OCI-LY7 (cell line): ENCODE results near the gene METTL1.

Experiments used
- EZH2phosphoT487 ChIP-seq: fragments of 200-600 bp; sonication (generic); IDR thresholded peaks from 2 replicates; pipeline ENCODE4 v1.6.1; 2018; ENCODE audit warnings: low read depth, borderline replicate concordance, mild to moderate bottlenecking, mixed run types, antibody characterized with exemption, low read length, moderate library complexity, mixed read lengths
- TF ChIP-seq, protein P1 (sequence below): fragments of 200-600 bp; sonication (generic); conservative IDR thresholded peaks from 2 replicates; pipeline ENCODE4 v1.5.1; 2014; ENCODE audit warnings: mild to moderate bottlenecking, antibody characterized with exemption, low read length, moderate library complexity, mixed read lengths

DNA sequence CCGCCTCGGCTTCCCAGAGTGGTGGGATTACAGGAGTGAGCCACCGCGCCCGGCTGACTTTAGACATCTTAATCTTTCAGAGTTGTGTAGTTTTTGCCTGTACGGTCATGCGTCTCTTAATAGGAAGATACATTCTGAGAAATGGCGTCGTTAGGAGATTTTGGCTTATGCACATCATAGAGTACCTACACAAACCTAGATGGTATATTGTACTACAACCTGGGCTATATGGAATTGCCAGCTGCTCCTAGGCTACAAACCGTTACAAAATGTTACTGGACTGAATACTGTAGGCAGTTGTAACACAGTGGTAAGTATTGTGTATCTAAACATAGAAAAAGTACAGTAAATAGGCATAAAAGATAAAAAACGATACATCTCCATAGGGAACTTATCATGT lies 12.0 kb upstream of the METTL1 start:
- TF ChIP-seq, protein P1, sequence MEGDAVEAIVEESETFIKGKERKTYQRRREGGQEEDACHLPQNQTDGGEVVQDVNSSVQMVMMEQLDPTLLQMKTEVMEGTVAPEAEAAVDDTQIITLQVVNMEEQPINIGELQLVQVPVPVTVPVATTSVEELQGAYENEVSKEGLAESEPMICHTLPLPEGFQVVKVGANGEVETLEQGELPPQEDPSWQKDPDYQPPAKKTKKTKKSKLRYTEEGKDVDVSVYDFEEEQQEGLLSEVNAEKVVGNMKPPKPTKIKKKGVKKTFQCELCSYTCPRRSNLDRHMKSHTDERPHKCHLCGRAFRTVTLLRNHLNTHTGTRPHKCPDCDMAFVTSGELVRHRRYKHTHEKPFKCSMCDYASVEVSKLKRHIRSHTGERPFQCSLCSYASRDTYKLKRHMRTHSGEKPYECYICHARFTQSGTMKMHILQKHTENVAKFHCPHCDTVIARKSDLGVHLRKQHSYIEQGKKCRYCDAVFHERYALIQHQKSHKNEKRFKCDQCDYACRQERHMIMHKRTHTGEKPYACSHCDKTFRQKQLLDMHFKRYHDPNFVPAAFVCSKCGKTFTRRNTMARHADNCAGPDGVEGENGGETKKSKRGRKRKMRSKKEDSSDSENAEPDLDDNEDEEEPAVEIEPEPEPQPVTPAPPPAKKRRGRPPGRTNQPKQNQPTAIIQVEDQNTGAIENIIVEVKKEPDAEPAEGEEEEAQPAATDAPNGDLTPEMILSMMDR, result no peak
- TF ChIP-seq EZH2phosphoT487, result no peak
